GM19023 (cell line): Measurements from ENCODE around the gene P2RX3.
"Not testable (repeated sequence)": the region's sequence is repeated elsewhere in the genome, so short reads cannot be mapped to it uniquely, and the experiment has no call there.

Experiments used
- ATAC-seq: cut with Tn5 transposase; IDR thresholded peaks from one replicate; pipeline ENCODE4 v1.9.1; 2021; ENCODE audit warnings: mild to moderate bottlenecking, moderate library complexity; ENCODE audit not compliant: unreplicated experiment

P2RX3 gene

DNA sequence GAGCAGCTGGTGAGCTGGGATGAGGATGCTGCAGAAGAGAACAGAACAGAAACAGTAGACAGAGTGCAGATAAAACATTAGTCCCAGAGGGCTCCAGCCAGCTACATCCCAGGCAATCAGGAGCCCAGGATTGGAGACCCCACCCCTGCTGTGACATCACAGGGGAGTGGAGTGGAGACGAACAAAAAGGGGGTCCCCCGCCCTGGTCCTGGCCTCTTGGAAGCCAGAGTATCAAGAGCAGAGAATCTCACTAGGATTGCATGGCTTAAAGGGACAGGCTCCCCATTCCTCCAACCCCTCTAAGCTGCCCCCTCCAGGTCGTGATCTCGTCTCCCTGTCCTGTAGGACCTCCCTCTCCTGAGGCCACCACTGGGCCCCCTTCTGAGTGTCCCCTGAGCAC, at the start of gene P2RX3:
Gene P2RX3, plus strand, starts transcription at position 211 of the 400 bp plus-strand sequence. CDS start 199 bp downstream, outside the sequence.
- no peak for ATAC-seq

DNA sequence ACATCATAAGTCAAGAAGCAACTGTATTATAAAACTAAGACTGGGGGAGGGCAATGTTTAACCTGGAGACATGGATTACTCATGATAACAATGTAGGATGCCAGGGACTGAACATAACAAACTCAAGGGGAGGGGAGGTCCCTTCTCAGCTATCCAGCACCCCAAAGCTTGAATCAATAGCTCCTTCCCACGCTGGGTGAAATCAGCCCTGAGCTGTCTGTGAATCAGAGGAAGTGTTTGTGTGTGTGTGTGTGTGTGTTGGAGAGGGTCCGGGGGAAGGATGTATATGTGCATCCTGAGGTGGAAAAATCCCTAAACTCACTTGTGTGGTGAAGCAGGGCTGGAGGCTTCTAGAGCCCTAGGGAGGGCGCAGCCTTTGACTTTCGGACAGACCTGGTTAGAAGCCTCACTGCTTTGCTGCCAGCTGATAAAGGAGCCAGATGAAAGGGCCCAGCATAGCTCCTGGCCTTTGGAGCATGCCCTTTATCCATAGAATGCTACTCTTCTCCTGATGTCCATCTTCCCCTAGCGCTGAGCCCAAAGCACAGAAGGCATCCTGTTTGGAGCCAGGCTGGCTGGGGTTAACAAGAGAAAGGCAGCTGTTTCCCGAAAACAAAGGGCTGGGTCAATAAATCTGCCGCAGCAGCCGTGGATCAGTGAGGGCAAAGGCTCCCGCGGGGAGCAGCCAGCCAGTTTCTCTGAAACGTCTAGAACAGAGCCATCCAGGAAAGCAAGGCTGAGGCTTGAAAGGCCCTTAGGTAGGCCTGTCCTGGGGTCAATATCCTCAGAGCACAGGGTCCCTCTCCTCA, 49.2 kb upstream of the P2RX3 start:
- no peak for ATAC-seq

DNA sequence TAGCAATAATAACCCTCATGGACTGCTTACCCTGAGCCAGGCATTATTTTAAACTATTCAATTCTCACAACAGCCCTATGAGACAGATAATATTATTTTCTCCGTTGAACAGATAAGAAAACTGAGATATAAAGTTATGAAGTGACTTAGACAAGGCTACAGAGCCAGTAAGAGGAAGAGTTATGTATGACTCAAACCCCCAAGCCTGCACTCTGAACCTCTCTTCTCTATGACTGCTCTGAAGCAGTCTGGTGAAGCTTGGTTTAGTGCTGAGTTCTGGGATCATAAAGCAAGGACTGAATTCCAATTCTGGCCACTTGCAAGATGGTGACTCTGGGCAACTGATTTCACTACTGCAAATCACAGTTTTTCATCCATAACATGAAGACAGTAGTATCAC, 47.9 kb upstream of the P2RX3 start:
- ATAC-seq: no peak

DNA sequence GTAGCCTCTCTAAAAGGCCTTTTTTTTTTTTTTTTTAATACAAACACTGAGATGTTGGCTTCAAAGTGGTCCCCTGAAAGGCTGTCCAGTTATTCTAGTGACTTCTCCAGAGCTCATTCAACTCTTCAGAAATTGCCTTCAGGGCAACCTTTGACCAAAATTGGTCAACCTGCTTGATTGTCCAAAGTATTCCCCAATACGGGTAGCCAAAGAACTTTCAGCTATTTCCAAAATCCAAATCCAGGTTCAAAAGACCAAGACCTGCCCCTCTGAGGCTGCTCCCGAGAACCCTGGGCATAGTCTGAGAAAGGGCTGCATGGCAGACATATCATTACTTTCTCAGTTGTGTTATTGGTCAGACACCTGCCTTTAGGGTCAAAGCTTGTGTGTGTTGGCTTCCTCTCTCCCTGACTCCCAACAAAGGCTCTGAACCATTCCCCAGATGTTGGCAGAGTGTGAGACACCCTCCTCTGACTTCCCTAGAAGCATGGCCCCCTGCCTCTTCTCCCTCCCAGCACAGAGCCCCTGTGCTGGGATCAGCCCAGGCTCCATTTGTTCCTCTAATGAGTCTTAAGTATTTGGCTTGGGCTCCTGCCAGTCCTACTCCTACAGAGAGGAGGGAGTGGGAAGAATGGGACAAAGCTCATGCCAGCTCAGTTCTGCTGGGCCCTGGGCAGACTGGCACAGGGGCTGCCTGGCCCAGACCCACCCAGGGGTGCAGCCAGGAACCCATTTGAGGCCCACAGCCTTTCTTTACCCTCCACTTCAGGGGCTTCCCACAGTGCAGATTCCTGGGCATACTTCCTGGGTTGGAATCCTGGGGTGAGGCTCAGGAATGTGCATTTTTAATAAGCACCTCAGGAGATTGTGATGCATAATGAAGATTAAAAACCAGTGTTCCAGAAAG, 43.7 kb upstream of the P2RX3 start:
- ATAC-seq: no peak

DNA sequence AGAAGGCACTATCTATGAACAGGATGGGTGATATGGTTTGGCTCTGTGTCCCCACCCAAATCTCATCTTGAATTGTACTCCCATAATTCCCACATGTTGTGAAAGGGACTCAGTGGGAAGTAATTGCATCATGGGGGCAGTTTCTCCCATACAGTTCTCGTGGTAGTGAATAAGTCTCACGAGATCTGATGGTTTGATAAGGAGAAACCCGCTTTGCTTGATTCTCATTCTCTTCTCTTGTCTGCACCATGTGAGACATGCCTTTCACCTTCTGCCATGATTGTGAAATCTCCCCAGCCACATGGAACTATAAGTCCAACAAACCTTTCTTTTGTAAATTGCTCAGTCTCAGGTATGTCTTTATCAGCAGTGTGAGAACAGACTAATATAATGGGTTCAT, 41.9 kb upstream of the P2RX3 start:
- ATAC-seq: not testable (repeated sequence)

DNA sequence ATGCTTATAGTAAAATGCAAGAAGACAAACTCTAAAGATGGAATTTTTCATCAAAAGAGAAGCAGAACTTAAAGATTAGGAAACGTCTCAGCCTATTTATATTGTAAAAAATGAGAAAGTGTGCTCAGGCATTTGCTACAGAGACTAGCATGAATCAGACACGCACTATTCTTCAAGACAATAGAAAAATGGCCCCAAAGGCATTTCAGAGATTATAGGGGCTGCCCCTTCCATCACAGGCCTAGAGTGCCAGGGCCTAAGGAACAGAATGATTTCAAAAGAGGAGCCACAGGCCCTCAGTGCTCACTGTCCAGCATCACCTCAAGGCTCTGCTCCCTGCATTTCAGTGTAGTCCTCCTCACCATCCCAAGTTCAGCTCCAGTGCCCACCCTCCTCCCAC, 40.9 kb upstream of the P2RX3 start:
- ATAC-seq: no peak

DNA sequence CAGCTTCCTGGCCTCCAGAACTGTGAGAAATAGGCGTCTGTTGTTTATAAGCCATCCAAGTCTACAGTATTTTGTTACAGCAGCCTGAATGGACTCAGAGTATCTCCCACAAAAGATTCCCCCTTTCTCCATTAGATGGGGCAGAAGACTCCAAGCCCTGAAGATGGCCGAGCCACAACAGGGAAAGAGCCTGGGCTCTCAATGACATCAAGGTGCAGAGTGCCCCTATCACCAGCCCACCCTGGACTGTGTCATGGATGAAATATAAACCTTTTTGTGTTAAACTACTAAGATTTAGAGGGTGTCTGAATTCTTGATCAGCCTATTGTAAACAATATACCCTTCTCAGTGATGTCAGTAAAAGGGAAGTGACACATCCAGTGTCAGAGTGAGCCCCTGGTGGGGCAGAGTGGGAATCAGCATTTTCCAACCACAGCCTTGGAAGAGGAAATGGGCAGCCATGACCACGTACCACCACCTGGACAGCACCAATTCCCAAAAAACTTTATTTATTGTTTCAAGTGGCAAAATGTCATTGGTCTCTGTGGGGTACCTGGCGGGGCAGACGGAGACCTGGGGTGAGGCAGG, 38.9 kb upstream of the P2RX3 start:
- no peak for ATAC-seq

DNA sequence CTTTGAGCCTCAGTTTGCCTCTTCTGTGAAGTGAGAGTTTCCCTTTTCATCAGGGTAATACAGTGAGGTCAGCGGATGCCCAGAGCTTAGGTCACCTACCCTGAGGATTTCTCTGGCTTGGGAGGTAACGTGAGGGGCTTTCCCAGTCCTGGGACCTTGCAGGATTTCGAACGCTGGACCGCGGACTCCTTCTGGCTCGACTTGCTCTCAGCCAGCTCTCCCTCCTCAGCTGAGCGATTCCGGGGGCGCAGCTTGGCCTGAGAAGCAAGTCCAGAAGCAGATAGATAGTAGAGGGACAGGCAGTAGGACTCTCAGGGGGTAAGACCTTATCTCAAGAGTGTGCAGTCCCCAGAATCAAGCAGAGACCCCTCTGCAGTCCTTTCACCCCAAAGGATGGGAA, 37.4 kb upstream of the P2RX3 start:
- no peak for ATAC-seq

DNA sequence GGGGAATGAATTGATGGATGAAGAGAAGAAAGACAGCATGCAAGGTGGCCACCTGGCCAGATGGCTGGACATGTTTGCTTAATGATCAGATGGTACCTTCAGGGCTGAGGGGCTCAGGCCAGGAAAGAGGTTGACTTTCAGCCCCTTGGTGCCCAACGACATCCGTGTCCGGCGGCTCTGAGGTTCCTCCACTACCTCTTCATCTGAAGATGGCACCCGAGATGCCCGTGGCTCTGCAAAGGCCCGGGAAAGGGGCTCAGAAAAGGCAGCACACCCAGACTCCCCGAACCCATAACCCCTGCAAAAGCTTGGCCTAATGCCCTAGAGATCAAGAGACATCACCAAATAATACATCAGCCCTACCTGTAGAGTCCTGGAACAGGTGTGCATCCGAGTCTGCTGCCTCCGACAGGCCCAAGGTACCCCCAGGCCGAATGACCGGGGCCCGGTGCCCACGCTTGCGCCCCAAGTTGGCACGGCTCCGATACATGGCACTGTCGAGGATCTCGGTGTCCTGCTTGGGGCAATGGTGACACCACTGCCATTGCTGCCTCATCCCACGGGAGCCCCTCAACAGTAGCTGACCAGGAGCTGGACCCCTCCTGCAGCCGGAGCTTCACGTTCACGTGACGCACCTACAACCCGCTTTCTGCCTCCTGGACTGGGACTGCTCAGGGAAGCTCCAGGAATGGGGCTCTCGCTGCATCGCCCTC, 36.3 kb upstream of the P2RX3 start:
- no peak for ATAC-seq

DNA sequence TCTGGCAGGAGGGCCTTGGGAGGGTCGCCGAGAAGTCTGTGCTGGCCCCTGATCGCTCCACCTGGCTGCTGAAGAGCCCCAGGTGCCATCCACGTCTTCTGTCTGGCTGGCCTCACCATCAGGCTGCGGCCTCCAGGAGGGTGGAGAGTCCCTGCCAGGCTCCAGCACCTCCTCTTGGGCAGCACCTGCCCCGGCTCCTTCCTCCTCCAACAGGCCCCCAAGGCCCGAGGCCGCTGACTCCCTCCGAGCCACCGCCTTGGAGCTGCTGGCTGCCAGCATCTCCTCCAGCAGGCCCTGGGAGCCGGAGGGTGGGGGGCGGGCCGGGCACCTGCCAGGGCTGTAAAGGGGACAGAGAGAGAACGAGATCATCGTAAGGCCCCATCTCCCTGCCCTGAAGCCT, 35.7 kb upstream of the P2RX3 start:
- no peak for ATAC-seq

DNA sequence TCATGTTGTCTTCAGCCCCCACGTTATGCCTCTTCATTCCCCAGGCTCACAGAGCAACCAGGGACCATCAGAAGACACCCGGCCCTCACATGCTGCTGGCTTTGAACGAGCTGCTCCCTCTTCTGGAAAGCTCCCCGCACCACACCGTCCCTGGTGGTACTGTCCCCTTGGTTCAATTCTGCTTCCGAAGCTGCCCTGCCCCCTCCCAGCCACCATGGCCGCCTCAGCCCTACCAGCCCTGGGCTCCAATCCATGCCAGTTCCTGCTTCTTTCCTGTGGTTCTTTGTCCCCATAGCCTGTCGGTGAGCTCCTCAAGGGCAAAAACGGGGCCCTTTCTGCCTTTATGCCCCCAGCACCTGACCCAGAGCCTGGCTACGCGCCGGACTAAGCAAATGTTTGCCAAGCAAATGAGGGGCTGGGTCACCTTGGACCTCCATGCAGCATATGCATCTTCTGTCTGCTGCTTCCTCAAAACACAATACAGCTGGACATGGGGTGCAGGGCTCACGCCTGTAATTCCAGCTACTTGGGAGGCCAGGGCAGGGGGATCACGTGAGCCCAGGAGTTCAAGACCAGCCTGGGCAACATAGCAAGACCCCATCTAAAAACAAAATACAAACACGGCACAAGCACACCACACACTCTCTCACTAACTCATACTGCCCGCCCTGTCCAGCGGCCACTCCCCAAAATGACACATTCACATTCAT, 34.7 kb upstream of the P2RX3 start:
- no peak for ATAC-seq

DNA sequence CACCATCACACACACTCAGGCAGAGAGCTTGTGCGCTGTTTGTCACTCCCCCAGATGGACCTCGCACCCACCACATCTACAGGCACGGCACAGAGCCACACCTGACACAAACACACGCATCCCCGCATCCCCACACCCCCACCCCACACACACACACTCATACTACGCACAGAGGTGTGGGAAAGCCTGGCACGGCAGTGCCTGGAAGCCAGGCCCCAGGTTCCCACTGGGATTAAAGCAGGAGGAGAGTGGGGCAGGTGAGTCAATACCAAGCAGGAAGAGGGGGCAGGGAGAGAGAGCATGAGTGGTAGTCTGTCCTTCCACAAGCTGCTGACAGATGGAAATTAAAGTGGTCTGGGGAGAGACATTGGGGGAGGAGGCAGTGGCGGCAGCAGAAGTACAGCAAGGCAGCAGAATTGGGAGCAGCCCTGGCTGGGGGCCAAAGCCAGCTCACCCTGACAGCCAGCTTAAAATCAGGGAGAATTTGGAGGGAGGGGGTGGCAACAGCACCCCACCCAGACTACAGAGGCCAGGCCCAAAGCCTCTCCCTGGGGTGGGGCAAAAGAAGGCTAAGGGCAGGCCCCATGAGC, 34.1 kb upstream of the P2RX3 start:
- no peak for ATAC-seq

DNA sequence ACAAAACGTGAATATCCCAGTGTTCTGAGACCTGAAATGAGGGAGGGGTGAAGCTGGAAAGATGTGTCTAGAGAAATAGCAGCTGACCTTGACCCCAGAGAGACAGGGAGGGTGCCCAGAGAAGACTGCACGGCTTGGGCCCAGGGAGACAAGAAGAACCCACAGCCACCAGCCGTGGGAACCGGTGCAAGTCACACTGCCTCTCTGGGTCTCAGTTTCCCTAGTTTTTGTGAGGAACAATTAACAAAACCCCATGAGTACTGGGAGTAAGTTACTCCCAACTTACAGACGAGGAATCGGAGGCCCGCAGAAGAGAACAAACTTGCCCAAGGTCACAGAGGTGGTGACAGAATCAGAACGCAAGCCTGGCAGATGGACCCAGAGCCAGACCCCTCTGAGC, 32.6 kb upstream of the P2RX3 start:
- ATAC-seq: no peak

DNA sequence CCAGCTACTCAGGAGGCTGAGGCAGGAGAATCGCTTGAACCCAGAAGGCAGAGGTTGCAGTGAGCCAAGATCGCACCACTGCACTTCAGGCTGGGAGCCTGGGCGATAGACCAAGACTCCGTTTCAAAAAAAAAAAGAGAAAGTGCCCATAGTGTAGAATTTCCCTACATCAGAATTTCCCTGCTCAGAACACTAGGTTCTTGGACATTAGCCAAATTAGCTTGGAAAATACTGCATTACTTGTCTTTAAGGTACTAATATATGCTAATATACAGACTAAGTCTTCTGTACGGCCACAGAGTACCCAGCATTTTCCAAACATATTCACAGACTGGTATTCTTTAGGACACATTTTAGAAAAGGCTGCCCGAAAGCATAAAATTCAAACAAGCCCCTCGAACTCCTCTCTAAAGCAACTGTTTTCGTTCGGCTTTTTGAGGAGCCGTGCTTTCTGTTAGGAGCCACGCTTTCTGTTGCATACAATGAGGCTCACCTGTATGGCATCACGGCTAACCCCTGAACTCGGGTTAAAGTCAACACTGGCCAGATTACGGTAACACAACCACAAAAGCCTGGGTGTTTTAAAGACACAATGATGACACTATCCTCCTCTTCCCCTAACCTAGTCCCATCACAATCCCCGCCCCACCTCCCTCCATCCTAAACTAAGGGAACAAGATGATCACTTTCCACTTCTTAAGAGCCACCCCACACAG, 31.8 kb upstream of the P2RX3 start:
- ATAC-seq: no peak

DNA sequence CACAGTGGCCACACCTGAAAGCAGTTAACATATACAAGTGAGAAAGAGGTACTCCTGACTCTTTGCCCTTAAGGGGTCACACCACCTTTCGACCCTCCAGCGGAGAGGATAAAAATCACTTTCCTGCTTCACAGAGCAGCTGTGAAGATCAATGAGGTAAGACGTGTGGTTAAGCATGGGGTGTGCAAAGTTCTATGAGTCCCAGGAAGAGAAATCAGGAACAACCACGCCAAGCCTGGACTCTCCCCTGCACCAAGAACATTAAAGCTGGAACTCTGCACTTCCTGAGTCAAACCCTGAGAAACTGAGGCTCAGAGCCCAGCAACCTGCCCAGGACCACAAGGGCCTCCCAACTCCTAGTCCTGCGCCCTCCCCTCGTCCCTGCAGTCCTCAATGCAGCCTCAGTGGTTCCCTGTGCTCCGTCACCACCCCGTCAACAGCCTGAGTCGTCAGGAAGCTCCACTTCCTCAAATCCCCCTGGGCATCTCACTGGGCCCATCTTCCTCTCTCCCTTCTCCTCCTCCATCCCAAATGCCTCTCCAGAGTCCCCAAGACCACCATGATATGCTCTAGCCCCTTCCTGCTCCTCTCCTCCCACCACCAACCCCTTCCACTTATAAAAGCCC, 31.1 kb upstream of the P2RX3 start:
- no peak for ATAC-seq

DNA sequence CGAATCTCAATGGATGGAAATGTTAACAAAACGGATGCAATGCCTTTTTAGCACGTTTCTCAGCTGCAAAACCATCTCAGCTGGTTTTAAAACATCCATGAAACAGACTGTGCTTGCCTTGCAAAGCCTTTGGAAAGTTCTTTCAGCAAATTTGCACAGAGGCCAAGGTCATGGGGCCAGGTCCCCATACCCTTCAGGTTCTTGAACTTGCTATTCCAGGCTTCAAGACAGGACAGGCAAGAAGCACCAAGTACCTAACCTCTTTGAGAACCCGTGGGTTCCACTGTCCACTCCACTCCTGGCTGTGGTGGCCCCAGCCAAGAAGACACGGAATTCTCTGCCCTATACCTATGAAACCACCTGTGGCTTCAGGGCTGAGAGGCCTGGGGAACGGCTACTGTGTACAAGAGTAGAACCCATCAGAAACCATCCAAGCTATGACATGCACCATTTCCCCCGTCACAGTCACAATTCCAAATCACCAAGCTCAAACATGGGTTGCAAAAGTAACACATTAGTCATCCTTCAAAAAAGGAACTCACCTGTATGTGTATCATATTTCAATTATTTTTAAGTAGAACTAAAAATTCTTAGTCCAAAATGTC, 30.4 kb upstream of the P2RX3 start:
- no peak for ATAC-seq

DNA sequence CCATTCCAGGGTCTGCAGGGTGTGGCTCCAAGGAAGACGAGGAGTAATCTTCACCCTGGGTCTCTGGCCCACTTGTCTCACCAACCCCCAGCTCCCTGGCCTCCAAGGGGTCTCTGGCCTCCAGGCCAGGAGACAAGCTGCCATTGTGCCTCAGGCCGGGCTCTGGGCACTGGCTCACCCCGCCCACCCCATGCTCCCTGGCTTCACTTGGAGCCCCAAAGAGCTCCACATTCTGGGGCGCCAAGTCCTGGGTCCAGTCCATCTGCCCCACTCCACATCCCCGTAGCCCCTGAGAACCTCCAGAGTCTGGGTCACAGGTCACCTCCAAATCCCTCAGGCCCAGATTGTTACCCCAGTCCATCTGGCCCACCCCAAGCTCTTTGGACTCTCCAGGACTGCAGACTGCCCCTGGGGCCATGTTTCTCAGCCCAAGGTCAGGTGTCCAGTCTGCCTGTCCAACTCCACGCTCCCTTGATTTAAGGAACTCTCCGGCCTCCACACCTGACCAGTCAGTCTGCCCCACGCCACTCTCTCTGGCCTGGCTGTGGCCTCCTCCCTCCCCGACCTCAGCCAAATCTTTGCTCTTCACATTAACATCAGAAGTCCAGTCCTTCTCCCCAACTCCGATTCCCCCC, 29.6 kb upstream of the P2RX3 start:
- ATAC-seq: no peak
